ENCODE measurements around the gene TCF21. TPM values are rescaled to one million over a fixed set of nuclear protein-coding genes. Genes with fewer than 3 reads are reported as not detected.

Gene TCF21
- total RNA-seq (2012; rRNA removed) (6.6 and 8.1 TPM in 2 replicates), polyA plus RNA-seq (2012; rRNA removed) (10.0 and 12.4 TPM in 2 replicates), Bru-seq, nascent RNA (percentile 98 among the genes with signal in this experiment), BruChase-seq, experiment 1, labeled RNA remaining after a 6-hour chase (percentile 95 among the genes with signal in this experiment), BruChase-seq, experiment 2, labeled RNA remaining after a 2-hour chase (percentile 97 among the genes with signal in this experiment)
- polyA plus RNA-seq (2012; cell fraction: cytosol; rRNA removed): 9.6 and 12.2 TPM in 2 replicates
- polyA plus RNA-seq (2012; cell fraction: nucleus; rRNA removed; ENCODE audit: low replicate concordance): 10.7 and 12.0 TPM in 2 replicates
- long read RNA-seq, full-length matches to known transcripts: 72 of 89 reads
- long read RNA-seq, partial matches to known transcripts: 12 of 89 reads
- long read RNA-seq, other reads (novel, unspliced or antisense): 5 of 89 reads

DNA sequence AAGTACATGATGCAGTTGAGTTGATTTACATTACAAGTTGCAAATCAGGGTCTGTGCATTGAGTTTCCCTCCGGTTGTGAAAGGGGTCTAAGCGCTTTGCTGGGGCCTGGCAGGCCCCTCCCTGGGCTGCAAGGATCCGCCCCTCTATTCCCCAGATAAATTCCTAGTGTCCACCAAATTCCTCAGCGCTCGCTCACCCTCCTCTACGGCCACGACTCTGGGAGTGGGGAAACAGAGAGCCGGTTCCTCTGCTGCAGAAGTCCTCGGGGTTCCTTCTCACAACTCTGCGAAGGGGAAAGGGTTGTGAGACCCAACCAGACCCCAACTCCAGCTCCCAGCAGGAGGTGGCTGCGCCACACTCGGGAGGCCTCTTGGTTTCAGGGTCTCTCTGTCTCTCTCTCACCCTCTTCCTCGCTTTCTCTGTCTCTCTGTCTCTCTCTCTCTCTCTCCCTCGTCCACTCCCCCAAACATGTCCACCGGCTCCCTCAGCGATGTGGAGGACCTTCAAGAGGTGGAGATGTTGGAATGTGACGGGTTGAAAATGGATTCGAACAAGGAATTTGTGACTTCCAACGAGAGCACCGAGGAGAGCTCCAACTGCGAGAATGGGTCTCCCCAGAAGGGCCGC lies at the start of gene TCF21:
Gene TCF21 (plus strand): TSS at position 185 of the 628 bp plus-strand sequence. CDS start 285 bp downstream, at position 470.
- Histone ChIP-seq H3K14ac (replicated peaks; ENCODE audit: low read depth, low read length) (peak within 1 kb of the TSS; percentile 98), H3K56ac (ENCODE audit: extremely low read depth, insufficient read depth, low read length) (peak within 1 kb of the TSS; percentile 96), H2AFZ (replicated peaks; ENCODE audit: low read length, poor library complexity) (peak within 1 kb of the TSS; percentile 91), H3K4me2 (ENCODE audit: low read depth, low read length) (peak within 1 kb of the TSS; percentile 81), H3K18ac (ENCODE audit: low read depth, low read length) (peak within 1 kb of the TSS; percentile 93), H3K4ac (ENCODE audit: low read depth, low read length) (peak within 1 kb of the TSS; percentile 95), H4K91ac (ENCODE audit: insufficient read depth, low read depth, low read length) (peak within 1 kb of the TSS; percentile 91), H2AK5ac (ENCODE audit: low read depth, low read length) (peak within 1 kb of the TSS; percentile 83), H4K8ac (ENCODE audit: low read depth in 2 of 2, low read length in 2 of 2) (peak within 1 kb of the TSS; percentile 52 to 90), H3K9me3 (ENCODE audit: control insufficient read depth, insufficient read depth, low read length) (no peaks in the 10 kb centered on the region), H3K4me3 (ENCODE audit: insufficient read depth, low read depth, low read length) (peak within 1 kb of the TSS; percentile 99), H4K5ac (ENCODE audit: low read depth, low read length) (peak within 1 kb of the TSS; percentile 92), H3K9me1 (ENCODE audit: insufficient read depth, low read length) (peaks cover 10% of the 10 kb centered on the region; the same call in 1 of the 2 replicates), H3K27ac (ENCODE audit: insufficient read depth, low read length) (peak within 1 kb of the TSS; percentile 96), H3K79me1 (ENCODE audit: low read depth in 1 of 2, low read length in 2 of 2) (peaks cover 16 to 36% of the 10 kb centered on the region in 2 experiments), H3K4me1 (ENCODE audit: control insufficient read depth, insufficient read depth, low read length) (peaks cover 4% of the 10 kb centered on the region), H3K9ac (ENCODE audit: low read depth, low read length) (peak within 1 kb of the TSS; percentile 93), H4K20me1 (ENCODE audit: insufficient read depth, low read length) (peaks cover 22% of the 10 kb centered on the region), H2BK15ac (ENCODE audit: low read depth, low read length) (peak within 1 kb of the TSS; percentile 67; the same call in 2 of the 3 replicates), H2BK120ac (ENCODE audit: low read depth, low read length) (peak within 1 kb of the TSS; percentile 88), H3K27me3 (ENCODE audit: control insufficient read depth, insufficient read depth, low read length) (no peaks in the 10 kb centered on the region), H3K23ac (ENCODE audit: low read depth, low read length) (peak within 1 kb of the TSS; percentile 99), H3K36me3 (ENCODE audit: control insufficient read depth, insufficient read depth, low read length) (peaks cover 28% of the 10 kb centered on the region), H2AK9ac (replicated peaks; ENCODE audit: low read depth, low read length, poor library complexity) (peak within 1 kb of the TSS; percentile 94), H2BK5ac (ENCODE audit: low read depth, low read length, poor library complexity, severe bottlenecking) (peak within 1 kb of the TSS; percentile 98), H2BK20ac (ENCODE audit: low read depth, low read length) (peak within 1 kb of the TSS; percentile 83)
- peak; percentile 86 for ATAC-seq (ENCODE audit: low read depth)
- TSS peak; percentile 73 for BruUV-seq (replicated peaks)
- intact Hi-C loops (cut with micrococcal nuclease) (loop anchor here (1.0 to 5.0 kb wide), 4 partner anchors 52 to 320 kb away; no protein-coding TSS in a partner anchor), dilution Hi-C loops (cut with HindIII; ENCODE audit: low sequenced_read_pairs, unreplicated experiment) (loop anchor here (25.0 kb wide), 1 partner anchor 302 kb away; no protein-coding TSS in a partner anchor), in situ Hi-C loops (cut with MboI; ENCODE audit: low sequenced_read_pairs) (loop anchor here (25.0 kb wide), 1 partner anchor 277 kb away; no protein-coding TSS in a partner anchor)
- TF ChIP-seq NFE2L2 (IDR thresholded peaks at IDR 0.05; ENCODE audit: low read depth, low read length) (no peak), POLR2A (IDR thresholded peaks at IDR 0.05; ENCODE audit: low read depth, low read length) (peak; percentile 69)
- peak; percentile 85 for DNase-seq
- CTCF ChIA-PET: interaction anchor here (0.6 to 1.0 kb wide), 4 partner anchors 13 to 1072 kb away, joined by 3 to 5 read pairs (median 4); no protein-coding TSS in a partner anchor
- no CpG with 5 or more reads among the region's 22 CpGs for WGBS, 2 experiments (ENCODE audit: extremely low coverage in 2 of 2, insufficient read length in 1 of 2)
- POLR2A ChIA-PET (ENCODE audit: unreplicated experiment): interaction anchor here (0.6 to 2.4 kb wide), 5 partner anchors 18 to 1756 kb away, joined by 3 to 11 read pairs (median 4); no protein-coding TSS in a partner anchor

All from IMR-90 (cell line).